Daoy (cell line): ENCODE data around the gene MBTPS1. TPM values are rescaled to one million over a fixed set of nuclear protein-coding genes. Genes with fewer than 3 reads are reported as not detected.

ENCODE experiments used
- DNase-seq: peaks from one replicate; pipeline ENCODE4 v3.0.0-alpha.2; 2015; ENCODE audit warnings: low read depth
- total RNA-seq: library from RNA; depleted of rRNA; stranded (reverse); fragments of >200 nt; shearing (Covaris generic); gene quantifications from 2 replicates; pipeline ENCODE4 v1.2.3, GENCODE V29; 2014

Gene MBTPS1
- total RNA-seq, 1 experiment from 2014 or later, result 36.6 TPM

DNA sequence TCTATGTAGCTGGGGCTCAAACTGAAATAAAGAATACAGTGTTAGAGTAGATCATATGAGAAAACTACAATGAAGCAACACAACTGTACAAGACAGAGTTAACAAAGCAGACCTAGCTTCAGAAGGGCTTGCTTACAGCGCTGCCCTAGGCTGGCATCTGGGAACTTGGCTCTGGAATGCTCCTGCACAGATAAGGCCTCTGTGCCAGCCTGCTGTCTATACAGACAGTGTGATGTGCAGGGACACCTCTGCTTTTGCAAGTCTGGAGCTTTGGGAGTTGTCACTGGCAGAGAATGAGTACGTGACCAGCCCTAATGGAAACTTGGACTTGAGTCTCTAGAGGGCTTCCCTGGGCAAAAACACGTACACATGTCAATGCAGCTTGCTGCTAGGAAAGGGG lies 42.0 kb downstream of the MBTPS1 start:
- no peak for DNase-seq

DNA sequence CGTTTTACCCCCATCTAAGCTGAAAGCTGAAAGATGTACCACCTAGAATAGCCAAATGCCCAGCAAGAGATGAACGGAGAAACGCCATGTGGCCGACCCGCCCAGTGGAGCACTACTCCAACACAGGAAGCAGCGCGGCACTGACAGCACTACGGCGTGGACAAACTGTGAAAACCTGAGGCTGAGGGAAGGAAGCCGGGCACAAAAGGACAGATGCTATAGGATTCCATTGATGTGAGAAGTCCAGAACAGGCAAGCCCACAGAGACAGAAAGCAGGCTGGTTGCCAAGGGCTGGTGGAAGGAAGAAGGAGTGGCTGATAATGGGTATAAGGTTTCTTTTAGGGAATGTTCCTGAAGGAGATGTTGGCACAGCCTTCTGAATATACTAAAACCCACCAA lies 44.7 kb downstream of the MBTPS1 start:
- peak; percentile 23 for DNase-seq

GRCh38 chr16:84071121-84071520 lies 45.6 kb downstream of the MBTPS1 start:
- no peak for DNase-seq

GRCh38 chr16:84069540-84069939 lies 47.2 kb downstream of the MBTPS1 start:
- DNase-seq, result no peak

GRCh38 chr16:84068783-84069462 lies 47.8 kb downstream of the MBTPS1 start:
- DNase-seq, result no peak

DNA sequence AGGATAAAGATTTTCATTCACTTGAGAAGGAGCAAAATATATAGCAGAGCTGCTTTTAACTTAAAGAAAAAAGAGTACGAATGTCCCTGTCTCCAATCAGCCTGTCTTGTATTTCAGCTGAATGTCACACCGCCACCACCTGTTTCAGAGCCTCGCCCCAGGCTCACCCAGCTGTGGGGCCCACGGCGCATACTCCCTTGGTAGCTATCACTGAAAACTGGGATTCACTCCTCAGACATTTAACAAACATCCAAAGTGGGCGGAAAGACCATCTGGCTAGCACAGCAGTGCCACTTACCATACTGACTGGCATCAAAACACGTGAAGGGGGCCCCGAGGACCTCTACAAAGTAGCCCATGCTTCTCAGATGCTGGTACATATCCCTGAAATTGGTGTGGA lies 48.7 kb downstream of the MBTPS1 start:
- DNase-seq, result no peak

DNA sequence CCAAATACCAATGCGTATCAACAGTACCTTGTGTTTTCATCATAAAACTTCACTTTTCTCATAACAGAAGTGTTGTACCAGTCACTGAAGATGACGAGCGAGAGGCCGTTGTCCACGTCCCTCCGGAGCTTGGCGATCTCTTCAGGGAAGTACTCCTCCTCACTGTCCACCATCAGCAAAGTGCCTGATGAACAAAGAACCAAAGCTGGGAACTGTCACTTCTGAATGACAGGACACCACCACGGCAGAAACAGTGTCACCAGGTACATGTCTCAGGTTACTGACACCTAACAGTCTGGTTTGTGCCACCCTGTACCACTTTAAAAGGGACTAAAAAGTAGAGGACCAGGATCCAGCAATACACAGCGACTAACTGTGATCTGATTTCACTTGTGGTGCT lies 49.1 kb downstream of the MBTPS1 start:
- no peak for DNase-seq

DNA sequence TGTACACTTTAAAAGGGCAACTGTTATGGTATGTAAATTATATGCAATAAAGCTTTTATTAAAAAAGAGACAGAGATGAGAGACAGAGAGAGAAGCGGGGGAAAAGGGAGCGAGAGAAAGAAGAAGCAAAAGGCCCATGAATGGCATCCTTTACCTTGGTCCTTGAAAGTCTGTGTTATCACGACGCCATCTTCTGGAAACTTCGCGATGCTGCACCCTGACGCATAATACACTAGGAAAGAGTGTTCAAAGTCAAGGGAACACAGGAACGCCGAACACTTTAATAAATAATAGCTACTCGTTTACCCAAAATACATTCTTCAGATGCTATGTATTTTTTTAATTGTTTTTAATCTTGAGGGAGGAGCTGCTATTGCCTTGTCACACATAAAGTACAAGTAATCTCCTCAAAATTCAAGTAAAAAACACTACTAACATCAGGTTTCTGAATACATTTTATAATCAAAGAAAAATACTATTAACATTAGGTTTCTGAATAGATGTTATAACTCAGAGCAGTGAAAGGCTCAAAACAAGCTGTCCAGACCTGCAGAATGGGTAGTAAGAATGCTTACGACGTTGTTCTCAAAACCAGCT lies 51.1 kb downstream of the MBTPS1 start:
- DNase-seq, result peak; percentile 39

DNA sequence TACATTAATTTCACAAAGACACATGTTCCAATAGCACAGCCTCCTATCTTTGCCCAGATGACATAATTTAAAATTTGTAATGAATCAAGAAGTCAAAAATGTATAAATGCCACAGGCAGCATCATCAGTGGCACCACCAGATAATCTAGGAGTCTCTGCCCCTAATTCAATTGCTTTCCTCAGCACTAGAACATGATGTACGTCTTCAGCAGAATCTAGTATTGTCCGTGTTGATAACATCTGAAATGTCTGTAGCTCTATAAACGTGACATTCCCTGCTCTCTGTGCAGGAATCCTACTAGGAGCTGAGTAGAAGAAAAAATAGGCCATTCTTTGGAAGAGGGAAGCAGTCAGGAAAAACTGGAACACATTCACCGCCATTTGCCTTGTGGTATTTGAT lies 52.8 kb downstream of the MBTPS1 start:
- no peak for DNase-seq

DNA sequence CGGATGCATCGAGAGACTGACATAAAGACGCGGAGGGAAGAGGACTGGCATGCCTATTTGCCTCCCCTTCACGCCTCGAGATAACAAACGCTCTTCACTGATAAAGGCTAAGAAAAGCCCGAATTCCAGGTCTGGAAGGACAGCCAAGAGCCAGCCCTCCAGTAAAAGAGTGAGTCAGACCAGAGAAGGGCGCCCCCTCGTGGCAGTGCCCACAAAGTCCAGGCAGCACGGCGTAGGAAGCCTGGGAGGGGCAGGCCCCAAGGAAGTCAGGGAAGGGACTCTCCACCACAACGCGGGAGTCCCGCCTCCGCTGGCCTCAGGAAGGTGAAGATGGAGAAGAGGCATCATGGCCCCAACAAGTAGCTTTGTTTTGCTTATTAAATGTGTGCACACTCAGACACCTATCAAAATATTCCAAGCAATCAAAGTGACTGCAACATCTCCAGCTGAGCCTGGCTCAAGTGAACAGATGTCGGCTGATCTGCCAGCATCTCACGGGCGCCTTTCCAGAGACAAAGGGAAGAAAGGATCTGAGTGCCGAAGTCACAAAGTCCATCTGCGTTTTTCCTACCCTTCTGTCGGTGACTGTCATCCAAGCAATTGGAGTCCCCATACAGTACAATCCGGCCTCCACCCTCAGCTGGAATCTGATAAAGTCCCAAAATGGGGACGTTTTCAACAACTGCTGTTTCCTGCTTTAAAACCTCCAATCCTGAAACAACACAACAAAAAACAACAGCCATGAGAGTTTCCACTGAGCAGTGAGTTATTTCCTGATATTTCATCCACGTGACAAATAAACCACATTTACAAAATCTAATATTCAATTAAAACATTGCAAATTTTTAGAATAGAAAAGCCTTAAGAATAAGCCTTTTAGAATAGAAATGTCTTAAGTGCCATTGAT lies 53.8 kb downstream of the MBTPS1 start:
- DNase-seq, result peak; percentile 76

DNA sequence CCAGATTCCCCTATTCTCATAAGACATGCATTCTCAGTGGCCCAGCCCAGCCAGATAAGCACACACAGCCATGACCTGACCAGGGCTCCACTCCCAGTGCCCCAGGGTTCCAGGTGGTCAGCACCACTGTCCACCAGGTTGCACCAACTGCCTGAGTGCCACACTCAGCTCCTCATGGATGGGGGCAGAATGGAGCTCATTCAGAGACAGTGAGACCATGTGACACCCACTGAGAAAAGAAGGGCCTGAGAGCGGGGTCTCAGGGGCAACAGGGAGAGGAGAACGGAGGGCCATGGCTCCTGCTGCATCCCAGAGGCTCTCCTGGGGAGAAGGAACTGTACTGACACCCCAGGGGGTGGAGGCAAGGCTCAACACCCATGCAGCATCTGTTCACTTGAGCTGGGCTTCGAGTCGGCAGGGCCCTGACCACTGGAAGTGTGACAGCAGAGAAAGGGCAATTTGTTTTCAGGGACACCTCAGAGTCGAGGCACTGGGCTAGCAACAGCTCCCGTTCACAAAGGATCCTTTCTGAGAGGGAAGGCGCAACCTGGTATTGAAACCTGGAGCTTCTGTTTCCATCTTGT lies 55.4 kb downstream of the MBTPS1 start:
- DNase-seq, result no peak

- no peak for DNase-seq
Observed at GRCh38 chr16:84059946-84060901, 56.5 kb downstream of the MBTPS1 start.

DNA sequence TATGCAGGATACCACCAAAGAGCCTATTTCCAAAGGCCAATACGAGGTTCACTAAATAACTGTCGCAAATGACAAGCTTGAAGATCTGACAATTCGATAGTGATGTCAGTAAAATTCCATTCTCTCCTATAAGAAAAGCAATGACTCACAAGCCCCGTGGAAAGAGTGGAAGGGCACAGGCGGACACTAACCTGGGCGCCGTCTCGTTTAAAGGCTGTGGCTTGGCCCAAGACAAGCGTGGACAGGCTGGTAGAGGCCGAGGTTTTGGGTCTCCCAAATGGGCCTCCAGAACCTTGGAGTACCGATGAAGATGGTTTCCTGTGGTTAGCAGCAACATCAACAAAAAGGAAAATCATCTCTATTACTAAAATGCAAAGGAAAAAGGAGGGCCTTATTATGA lies 57.6 kb downstream of the MBTPS1 start:
- no peak for DNase-seq

DNA sequence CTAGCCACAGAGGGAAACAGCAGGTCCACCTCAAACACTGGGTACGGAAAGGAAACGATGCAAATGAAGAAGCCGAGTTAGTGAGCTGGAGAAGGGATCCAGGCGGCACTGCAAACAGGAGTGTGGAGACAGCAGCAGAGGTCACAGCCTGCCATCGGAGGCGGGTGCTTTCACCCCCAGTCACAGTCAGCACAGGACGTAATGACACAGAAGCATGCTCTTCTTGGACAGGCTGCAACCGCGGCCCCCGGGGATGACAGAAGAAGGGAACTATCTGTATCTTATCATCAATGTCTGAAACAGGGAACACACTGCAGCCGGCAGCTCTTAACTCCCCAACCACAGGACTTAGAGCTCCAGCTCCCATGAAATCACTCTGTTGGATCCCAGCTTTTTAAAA lies 58.1 kb downstream of the MBTPS1 start:
- no peak for DNase-seq

DNA sequence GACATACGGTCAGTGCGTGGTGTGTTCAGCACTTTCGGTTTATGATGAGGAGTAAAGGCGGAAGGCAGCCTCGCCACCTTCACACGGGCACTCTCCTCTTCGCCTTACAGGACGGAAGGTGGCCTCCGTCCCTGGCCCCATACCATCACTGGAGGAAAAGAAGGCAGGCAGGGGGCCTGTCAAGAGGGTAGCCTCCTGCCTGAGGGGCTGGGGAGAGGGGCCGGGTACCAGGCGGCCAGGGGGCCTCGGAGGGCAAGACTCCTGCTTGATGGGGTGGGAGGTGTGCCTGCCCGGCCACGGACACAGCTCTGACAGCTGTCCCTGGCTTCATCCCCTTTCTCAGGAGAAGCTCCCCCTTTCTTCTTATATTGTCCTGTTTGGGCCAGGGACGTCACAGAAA lies 58.5 kb downstream of the MBTPS1 start:
- DNase-seq, result no peak

DNA sequence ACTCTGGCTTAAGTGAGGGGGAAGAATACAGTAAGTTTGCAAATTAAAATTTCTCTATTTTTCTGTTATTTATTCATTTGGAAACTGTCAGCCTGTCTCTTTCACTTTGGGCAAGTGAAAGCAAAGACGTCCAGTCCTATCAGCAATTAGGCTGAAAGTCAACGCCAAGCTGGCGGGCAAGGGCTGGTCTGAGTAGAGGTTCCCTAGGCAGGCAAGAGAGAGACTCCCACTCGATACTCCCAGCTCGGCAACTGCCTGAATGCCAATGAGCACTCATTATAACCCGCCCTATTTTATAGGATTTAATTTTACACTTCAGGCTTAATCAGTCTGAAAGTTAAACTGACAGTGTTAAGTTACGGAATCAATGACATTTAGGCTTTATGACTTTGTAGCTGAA lies 59.8 kb downstream of the MBTPS1 start:
- DNase-seq, result no peak

DNA sequence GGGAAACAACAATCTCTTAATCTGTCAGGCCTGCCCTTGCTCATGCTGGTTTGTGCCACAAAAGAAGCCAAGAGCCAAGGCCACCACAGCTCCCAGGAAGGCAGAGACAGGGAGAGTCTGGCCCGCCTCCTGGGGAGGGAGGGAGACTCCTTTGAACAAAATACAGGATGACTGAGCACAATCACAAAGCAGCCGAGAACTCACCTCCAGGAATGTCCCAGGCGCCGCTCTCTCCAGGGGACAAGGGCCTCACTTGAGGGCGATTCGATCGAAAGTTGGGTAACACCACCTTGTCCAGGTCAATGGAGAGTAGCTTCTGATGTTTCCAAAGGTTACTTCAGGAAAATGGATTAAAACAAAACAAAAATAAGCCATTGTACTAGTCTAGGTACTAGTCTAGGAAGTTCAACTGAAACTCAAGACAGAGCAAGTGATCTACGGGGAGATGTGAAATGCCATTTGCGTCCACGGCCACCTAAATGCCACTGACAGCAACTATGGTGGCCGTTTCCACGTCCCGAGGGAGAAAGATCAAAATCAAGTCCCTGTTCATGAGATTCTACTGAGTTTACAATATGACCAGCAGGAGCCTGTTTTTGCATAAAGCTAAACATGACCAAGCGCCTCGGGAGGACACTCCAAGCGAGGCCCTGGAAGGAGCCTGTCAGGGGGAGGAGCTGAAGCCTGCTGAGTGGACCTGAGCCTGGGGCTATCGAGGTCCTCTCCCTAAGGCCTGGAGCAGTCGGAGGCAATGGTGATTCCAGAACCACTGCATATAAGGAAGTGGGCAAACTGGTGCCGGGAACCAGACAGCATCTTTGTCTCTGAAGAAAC lies 60.7 kb downstream of the MBTPS1 start:
- DNase-seq, result no peak

DNA sequence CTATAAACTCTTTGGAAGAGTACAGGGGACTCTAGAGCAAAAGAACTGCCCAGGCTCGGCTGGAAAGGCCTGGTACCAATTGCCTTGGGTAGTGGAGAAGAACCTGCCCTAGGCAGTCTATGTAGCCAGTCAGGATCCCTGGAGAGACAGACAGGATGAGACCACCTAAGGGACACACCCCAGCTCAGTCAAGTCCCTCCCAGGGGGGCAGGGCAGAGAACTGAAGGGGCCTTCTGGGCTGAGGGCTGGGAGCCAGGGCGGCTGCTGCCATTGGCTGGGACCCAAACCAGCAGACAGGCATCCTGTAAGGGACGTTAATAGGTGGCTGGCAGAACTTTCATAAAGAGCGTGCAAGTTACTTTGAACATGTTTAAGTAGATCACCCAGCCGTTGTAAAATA lies 61.4 kb downstream of the MBTPS1 start:
- no peak for DNase-seq

- no peak for DNase-seq
Observed at GRCh38 chr16:84054916-84055315, 61.8 kb downstream of the MBTPS1 start.

DNA sequence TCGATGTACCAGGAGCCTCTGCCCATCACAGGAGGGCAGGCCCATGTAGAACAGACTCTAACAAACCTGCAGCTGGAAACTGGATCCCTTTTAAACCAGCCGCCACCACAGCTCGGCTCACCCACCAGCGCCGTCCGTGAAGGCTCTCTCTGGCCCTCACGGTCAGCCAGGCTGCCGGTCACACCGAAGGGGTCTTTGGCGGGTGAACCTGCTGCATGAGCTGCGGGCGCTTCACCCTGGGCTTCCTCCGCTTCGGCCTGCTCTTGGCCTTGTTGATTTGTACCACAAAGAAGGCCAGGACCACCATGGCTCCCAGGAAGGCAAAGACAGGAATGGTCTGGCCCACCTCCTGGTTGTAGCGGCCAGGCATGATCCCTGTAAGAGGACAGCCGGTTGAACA lies 62.5 kb downstream of the MBTPS1 start:
- DNase-seq, result no peak
